NCI-H2081 treated with DMSO at 0.1 percent for 48 hours (cell line): ENCODE results near the gene KMT5C.

ENCODE experiments used
- DNase-seq: peaks from one replicate; lab custom pipeline; 2025; lab: John Stamatoyannopoulos, UW

KMT5C gene

GRCh38 chr19:55339105-55339888 is at the start of gene KMT5C:
Gene KMT5C (plus strand): TSS chr19:55339876. CDS start chr19:55341937, 2,061 bp downstream.
- peak; percentile 99 for DNase-seq

GRCh38 chr19:55297267-55297666 is 42.4 kb upstream of the KMT5C start:
- no peak for DNase-seq

GRCh38 chr19:55299991-55300390 is 39.7 kb upstream of the KMT5C start:
- DNase-seq = no peak

GRCh38 chr19:55300886-55301458 is 38.7 kb upstream of the KMT5C start:
- DNase-seq = no peak

- DNase-seq = no peak
Measured at GRCh38 chr19:55301459-55302317, 38.0 kb upstream of the KMT5C start.

- DNase-seq = no peak
Measured at GRCh38 chr19:55302318-55302703, 37.4 kb upstream of the KMT5C start.

- no peak for DNase-seq
Measured at GRCh38 chr19:55303477-55303876, 36.2 kb upstream of the KMT5C start.

GRCh38 chr19:55304279-55304978 is 35.2 kb upstream of the KMT5C start:
- DNase-seq = no peak

GRCh38 chr19:55304980-55305379 is 34.7 kb upstream of the KMT5C start:
- no peak for DNase-seq

GRCh38 chr19:55305491-55305890 is 34.2 kb upstream of the KMT5C start:
- DNase-seq = no peak

GRCh38 chr19:55305983-55306562 is 33.6 kb upstream of the KMT5C start:
- DNase-seq = no peak

GRCh38 chr19:55306712-55307111 is 33.0 kb upstream of the KMT5C start:
- no peak for DNase-seq

- DNase-seq = no peak
Measured at GRCh38 chr19:55308281-55308680, 31.4 kb upstream of the KMT5C start.

- DNase-seq = no peak
Measured at GRCh38 chr19:55309448-55309847, 30.2 kb upstream of the KMT5C start.

- DNase-seq = no peak
Measured at GRCh38 chr19:55310498-55310897, 29.2 kb upstream of the KMT5C start.

GRCh38 chr19:55311397-55311796 is 28.3 kb upstream of the KMT5C start:
- DNase-seq = no peak

GRCh38 chr19:55311797-55312196 is 27.9 kb upstream of the KMT5C start:
- DNase-seq = no peak

GRCh38 chr19:55312621-55313512 is 26.8 kb upstream of the KMT5C start:
- DNase-seq = no peak

GRCh38 chr19:55314396-55314795 is 25.3 kb upstream of the KMT5C start:
- DNase-seq = no peak

- no peak for DNase-seq
Measured at GRCh38 chr19:55315956-55316525, 23.6 kb upstream of the KMT5C start.
